ENCODE results near the gene CRHR1.

DNA sequence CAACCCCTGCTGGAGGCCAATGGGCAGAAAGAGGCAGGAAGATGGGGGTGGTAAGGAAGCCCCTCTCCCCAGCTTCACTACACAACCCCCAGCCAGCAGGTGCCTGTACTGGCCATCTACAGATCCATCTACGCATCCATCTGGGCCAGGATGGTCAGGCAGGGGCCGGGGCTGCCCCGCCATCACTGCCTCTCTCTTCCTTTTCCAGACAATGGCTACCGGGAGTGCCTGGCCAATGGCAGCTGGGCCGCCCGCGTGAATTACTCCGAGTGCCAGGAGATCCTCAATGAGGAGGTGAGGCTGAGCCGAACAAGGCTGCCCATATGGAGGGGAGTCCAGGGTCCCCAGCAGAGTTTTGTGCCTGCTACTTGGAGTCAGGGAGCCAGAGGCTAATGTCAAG is 37.0 kb downstream of the CRHR1 start:
- TF ChIP-seq FOXP2 (optimal IDR thresholded peaks at IDR 0.05; ENCODE audit: control extremely low read depth, extremely low read length, insufficient read depth) (no peak), EZH2 (IDR thresholded peaks at IDR 0.05) (no peak), POLR2AphosphoS5 (IDR thresholded peaks at IDR 0.05; ENCODE audit: borderline replicate concordance, low read depth, low read length) (no peak)
